Measurements from ENCODE around the gene DISP2.

Gene DISP2

DNA sequence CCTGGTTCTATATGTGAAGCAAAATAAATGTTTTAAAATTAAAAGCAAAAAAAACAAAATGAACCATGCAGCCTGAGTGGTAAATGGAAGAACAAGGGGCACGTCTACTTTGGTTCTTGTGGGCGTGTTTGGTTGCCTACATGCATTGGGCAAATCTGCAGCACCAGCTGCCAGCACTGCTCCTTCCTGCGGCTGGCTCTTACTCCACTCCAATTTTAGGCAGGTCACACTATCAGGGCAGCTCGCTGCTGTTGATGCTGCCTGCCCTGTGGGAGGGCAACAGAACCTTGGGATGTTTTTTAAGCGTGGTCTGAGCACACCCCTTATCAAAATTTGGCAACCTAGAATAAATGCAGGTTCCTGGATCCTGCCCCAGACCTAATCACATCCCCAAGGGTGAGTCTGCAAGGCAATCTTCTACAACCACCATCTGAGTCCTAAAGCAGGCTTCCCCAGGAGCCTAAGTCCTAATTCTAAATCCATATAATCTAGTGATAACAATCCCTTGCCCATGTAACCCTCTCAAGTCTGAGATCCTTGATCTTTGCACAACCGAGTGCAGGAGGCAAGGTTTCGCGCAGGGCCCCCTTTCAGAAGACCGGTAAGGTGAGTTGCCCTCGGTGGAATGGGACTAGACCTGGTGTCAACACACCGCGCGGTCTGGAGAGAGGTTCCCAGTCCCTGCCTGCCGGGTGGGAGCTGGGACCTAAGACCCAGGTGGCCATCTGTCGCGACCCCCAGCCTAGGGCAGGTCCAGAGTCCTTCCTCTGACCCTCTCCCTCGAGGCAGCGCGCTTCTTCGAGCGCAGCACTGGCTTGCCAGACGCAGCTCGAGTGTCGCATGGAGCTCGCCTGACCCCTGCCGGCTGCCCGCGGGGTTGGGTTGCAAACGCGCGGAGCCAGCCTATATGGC, 63.5 kb downstream of the DISP2 start:
- no peak overlapping the region for H3K4me3 ChIP-seq (replicated peaks; ENCODE audit: low read depth, low read length)
- TF ChIP-seq, protein P1, sequence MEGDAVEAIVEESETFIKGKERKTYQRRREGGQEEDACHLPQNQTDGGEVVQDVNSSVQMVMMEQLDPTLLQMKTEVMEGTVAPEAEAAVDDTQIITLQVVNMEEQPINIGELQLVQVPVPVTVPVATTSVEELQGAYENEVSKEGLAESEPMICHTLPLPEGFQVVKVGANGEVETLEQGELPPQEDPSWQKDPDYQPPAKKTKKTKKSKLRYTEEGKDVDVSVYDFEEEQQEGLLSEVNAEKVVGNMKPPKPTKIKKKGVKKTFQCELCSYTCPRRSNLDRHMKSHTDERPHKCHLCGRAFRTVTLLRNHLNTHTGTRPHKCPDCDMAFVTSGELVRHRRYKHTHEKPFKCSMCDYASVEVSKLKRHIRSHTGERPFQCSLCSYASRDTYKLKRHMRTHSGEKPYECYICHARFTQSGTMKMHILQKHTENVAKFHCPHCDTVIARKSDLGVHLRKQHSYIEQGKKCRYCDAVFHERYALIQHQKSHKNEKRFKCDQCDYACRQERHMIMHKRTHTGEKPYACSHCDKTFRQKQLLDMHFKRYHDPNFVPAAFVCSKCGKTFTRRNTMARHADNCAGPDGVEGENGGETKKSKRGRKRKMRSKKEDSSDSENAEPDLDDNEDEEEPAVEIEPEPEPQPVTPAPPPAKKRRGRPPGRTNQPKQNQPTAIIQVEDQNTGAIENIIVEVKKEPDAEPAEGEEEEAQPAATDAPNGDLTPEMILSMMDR (IDR thresholded peaks at IDR 0.05; ENCODE audit: low read depth, low read length, missing control alignments): peak; percentile 88
- peak; percentile 19 for DNase-seq (ENCODE audit: extremely low read depth, low read depth)

DNA sequence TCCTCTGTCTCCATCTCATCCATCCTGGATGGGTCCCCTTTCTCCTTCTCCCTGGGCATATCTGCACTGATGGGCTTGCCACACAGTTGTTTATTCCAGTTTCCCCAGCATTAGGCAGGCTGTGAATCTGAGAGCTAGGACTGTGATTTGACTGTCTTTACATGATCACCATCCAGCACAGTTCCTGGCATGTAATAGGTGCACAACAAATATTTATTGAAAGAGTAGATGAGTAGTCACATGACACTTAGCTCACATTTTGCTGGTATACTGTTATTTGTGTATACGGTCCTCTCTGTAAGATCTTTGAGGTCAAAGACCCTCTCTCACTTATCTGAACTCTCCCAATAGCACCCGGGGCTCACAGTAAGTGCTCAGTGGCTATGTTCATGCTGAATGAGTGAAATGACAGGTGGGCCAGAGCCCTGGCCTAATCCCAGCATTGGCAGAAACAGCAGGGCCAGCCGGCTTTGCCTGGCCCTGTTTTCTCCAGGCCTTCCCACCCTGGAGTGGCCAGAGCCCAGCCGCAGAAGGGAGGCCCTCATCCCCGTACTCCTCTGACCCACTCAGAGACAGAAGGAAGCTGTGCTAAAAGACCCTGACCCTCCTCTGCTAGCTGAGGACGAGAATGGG, 66.6 kb downstream of the DISP2 start:
- DNase-seq (ENCODE audit: extremely low read depth, low read depth): no peak
- no peak overlapping the region for H3K4me3 ChIP-seq (replicated peaks; ENCODE audit: low read depth, low read length)
- TF ChIP-seq, protein P1 (IDR thresholded peaks at IDR 0.05; ENCODE audit: low read depth, low read length, missing control alignments): no peak

DNA sequence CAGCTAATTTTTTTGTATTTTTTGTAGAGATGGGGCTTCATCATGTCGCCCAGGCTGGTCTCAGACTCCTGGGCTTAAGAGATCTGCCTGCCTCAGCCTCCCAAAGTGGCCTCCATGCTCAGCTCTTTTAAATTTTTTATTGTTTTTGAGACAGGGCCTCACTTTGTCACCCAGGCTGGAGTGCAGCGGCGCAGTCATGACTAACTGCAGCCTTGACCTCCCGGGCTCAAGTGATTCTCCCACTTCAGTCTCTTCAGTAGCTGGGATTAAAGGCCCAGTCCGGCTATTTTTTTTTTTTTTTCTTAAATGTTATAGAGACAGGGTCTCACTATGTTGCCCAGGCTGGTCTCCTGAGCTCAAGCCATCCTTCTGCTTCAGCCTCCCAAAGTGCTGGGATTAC, 67.7 kb downstream of the DISP2 start:
- TF ChIP-seq, protein P1 (IDR thresholded peaks at IDR 0.05; ENCODE audit: low read depth, low read length, missing control alignments): no peak

DNA sequence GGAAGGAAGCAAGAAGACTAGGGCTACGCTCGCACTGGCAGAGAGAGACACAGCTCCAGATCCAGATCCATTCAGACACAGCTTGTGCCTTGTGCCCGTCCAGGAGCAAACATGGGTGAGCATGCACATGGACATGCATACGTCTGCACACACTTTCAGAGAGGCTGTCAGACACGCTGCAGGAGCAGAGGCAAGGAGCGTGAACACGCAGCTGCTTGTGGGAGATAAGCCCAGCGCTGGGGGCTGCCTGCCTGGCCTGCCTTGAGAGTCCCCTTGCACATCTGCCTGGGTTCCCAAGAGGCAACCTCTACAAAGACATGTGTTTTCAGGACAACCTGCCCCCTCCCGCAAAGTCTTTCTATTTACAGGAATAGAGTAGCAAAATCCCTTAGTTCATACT, 69.2 kb downstream of the DISP2 start:
- DNase-seq (ENCODE audit: extremely low read depth, low read depth): no peak
- H3K4me3 ChIP-seq (replicated peaks; ENCODE audit: low read depth, low read length): no peak overlapping the region
- TF ChIP-seq, protein P1 (IDR thresholded peaks at IDR 0.05; ENCODE audit: low read depth, low read length, missing control alignments): no peak

More for the DNA sequence above, 67.7 kb downstream of the DISP2 start:
- H3K4me3 ChIP-seq (replicated peaks; ENCODE audit: low read depth, low read length): no peak overlapping the region
- no peak for DNase-seq (ENCODE audit: extremely low read depth, low read depth)

DNA sequence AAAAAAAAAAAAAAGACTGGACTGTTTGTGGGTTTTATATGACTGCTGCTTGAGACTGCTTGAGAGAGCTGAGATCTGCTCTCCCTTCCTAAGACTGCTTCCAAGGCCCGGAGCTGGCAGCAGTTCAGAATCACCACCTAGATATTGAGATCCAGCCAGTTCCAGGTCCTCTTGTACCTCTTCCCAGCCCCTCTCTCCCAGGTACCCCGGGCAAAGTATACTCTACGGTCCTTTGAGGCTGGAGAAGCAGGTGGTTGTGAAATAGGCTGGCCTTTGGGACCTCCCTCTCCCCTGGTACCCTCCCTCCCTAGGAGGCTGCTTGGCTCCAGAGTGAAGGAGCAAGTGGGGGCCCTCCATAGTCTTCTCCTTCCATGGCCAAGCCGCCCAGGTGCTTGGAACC, 70.2 kb downstream of the DISP2 start:
- no peak overlapping the region for H3K4me3 ChIP-seq (replicated peaks; ENCODE audit: low read depth, low read length)
- no peak for DNase-seq (ENCODE audit: extremely low read depth, low read depth)
- TF ChIP-seq, protein P1 (IDR thresholded peaks at IDR 0.05; ENCODE audit: low read depth, low read length, missing control alignments): no peak
